HG02973 (cell line): ENCODE data around the gene PLD2.
"Not testable (repeated sequence)": the region's sequence is repeated elsewhere in the genome, so short reads cannot be mapped to it uniquely, and the experiment has no call there.

Experiments
- ATAC-seq: cut with Tn5 transposase; IDR thresholded peaks from one replicate; pipeline ENCODE4 v1.9.1; 2021; ENCODE audit warnings: moderate library complexity; ENCODE audit not compliant: unreplicated experiment

Gene PLD2

DNA sequence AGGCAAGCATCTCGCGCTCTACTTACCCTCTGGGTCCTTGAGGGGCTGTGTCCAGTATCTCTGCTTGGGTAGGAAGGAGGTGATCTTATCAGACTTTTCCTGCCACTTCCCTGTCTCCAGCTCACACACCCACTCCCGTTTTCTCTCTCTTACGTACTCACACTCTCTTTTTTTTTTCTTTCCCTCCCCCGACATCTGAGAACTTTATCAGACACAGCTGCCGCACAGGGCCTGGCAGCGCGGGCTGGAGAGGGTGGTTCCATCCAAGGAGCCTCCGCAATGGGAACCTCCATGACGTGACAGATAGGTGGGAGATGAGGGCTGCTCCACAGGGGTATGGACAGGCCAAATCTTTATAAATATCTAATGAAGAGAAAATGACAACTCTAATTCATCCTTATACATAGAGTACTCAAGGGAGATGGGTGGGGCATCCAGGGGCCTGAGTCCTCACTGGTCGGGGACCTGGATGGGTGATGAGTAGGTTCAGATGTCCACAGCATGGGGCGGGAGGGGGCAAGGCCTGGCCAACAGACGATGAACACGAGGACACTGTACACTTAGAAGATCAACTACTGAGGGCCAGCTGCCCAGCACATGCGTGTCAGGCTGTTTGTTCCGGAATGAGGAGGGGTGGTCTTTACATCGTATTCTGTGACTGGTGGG is 49.5 kb downstream of the PLD2 start:
- ATAC-seq, result no peak

DNA sequence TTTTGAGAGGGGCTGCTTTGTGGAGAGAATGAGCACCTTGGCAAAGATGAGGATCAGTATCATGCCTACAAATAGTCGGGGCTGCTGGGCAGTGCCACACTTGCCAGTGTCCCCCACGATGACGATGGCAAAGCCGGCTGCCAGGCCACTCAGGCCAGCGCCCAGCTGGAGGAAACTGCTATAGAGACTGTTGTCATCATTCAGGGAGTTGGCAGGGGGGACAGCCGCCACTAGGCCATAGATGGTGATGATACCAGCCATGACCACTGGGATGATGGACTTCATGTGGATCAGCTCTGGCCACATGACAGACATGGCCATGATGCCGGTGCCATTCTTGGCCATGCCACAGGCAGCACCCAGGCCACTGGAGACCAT is 50.0 kb downstream of the PLD2 start:
- ATAC-seq, result no peak

DNA sequence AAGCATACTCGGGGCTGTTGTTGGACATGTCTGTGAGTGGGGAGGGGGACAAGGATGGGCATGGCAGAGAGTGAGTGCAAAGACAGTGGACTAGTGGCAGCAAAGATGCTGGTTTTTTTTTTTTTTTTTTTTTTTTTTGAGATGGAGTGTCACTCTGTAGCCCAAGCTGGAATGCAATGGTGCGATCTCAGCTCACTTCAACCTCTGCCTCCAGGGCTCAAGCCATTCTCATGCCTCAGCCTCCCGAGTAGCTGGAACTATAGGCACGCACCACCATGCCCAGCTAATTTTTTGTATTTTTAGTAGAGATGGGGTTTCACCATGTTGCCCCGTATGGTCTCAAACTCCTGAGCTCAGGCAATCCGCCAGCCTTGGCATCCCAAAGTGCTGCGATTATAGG is 50.4 kb downstream of the PLD2 start:
- not testable (repeated sequence) for ATAC-seq

DNA sequence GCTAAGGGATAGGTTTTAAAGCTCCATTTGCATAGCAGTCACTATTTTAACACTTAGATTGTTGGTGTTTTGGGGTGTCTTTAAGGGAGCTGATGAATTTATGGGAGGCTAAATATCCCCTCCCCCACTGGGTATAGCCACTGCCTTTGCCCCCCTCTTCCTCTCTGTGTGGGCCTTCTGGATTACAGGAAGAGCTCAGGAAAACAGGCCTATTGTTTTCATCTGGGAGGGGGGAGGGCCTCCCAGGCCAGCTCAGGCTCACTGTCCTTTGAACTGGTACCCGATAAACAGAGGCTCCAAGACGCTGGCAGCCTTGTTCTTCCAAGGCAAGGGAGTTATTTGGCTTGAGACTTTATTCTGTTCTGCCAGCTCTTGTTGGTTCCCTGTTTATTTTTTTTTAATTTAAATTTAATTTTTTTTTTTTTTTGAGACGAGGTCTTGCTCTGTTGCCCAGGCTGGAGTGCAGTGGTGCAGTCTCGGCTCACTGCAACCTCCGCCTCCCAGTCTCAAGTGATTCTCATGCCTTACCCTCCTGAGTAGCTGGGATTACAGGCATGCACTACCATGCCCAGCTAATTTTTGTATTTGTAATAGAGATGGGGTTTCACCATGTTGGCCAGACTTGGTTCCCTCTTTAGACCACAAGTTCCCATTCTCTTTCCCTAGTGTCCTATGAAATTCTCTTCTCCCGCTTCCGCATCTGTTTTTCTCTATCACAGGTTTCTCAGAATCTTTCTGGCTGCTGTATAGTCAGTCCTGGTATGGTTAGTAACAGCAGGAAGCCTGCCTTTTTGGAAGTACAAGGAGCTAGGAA is 51.3 kb downstream of the PLD2 start:
- no peak for ATAC-seq

DNA sequence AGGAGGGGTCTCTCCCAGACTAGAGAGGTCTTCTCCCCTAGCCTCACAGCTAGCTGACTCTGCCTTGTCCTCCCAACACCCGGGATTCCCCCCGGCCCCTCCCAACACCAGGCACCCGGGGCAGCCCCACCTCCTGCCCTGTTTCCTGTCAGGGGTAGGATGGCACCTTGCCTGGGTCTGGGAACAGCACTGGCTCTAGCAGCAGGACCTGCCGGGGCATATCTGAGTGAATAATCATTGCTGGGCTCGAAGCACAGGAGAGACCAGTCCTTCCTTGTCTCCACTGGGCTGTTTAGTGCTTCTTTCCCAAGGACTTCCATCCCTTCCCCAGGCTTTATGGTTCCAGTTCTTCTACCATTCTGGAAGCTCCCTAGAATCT is 51.9 kb downstream of the PLD2 start:
- ATAC-seq, result no peak

DNA sequence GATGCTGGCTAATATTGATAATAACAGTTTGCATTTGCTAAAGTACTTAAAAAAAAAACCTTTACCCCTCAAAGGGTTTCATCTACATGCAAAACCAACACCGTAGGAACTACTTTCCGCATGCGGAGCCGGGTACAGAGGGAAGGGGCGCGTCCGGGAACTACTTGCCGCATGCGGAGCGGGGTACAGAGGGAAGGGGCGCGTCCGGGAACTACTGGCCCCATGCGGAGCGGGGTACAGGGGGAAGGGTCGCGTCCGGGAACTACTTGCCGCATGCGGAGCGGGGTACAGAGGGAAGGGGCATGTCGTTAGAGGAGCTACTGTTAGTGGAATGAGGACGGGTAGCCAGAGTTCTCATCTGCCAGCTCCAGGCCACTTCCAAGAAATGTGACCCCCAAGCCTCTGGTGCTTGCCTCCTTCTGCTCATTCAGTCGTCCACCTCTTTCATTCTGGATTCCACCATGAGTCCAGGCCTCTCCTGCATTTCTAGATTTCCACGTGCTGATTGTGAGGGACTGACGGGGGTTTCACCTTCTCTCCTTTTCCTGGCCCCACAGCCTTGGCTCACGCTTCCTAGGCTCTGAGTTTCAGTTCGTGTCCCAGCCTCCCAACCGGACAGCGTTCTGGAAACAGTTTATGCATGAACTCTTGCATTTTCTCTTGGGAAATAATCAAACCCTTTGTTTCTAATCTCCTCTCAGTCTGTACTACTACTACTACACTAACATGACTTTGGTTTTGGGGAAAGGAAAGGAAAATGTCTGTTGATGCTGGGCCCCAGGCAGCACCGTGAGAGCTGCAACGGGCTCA is 53.1 kb downstream of the PLD2 start:
- ATAC-seq, result no peak

- no peak for ATAC-seq
Measured at GRCh38 chr17:4860651-4861050, 53.7 kb downstream of the PLD2 start.

GRCh38 chr17:4861052-4861451 is 54.1 kb downstream of the PLD2 start:
- ATAC-seq, result no peak

GRCh38 chr17:4862720-4863119 is 55.8 kb downstream of the PLD2 start:
- no peak for ATAC-seq

- no peak for ATAC-seq
Measured at GRCh38 chr17:4863321-4863720, 56.4 kb downstream of the PLD2 start.

- not testable (repeated sequence) for ATAC-seq
Measured at GRCh38 chr17:4867535-4867934, 60.6 kb downstream of the PLD2 start.

DNA sequence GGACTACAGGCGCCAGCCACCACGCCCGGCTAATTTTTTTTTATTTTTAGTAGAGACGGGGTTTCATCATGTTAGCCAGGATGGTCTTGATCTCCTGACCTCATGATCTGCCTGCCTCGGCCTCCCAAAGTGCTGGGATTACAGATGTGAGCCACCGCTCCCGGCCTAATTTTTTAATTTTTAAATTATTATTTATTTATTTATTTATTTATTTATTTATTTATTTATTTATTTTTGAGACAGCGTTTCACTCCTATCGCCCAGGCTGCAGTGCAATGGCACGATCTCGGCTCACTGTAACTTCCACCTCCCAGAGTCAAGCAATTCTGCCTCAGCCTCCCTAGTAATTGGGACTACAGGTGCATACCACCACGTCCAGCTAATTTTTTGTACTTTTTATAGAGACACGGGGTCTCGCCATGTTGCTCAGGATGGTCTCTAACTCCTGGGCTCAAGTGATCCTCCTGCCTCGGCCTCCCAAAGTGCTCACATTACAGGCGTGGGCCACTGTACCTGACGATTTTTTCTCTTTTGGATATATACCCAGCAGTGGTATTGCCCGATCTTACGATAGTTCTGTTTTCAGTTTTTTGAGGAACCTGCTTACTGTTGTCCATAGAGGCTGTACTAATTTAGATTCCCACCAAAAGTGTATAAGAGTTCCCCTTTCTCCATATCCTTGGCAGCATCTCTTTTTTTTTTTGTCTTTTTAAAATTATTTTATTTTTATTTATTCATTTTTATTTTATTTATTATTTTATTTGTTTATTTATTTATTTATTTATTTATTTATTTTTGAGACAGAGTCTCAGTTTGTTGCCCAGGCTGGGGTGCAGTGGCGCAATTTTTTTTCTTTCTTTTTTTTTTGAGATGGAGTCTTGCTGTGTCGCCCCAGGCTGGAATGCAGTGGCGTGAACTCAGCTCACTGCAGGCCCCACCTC is 62.4 kb downstream of the PLD2 start:
- not testable (repeated sequence) for ATAC-seq

DNA sequence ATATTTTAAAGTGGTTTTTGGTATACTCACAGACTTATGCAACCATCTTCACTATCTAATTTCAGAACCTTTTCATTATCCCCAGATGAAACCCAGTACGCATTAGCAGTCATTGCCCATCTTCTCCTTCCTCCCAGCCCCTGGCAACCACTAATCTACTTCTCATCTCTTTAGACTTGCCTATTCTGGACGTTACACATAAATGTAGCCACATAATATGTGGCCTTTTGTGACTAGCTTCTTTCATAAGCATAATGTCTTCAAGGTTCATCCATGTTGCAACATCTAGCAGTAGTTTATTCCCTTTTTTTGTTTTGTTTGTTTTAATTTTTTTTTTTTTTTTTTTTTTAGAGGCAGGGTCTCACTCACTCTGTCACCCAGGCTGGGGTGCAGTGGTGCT is 63.9 kb downstream of the PLD2 start:
- no peak for ATAC-seq

- no peak for ATAC-seq
Measured at GRCh38 chr17:4872786-4873185, 65.8 kb downstream of the PLD2 start.
